SKM-1 treated with dmso at 0.1 percent for 144 hours (cell line): ENCODE results near the gene CHRM4.

Experiments
- DNase-seq: peaks from one replicate; lab custom pipeline; 2025; ENCODE audit not compliant: unreplicated experiment; lab: John Stamatoyannopoulos, UW

The CHRM4 gene

GRCh38 chr11:46404476-46405017 lies 13.0 kb upstream of the CHRM4 start:
- DNase-seq: no peak

GRCh38 chr11:46402957-46403902 lies 11.7 kb upstream of the CHRM4 start:
- DNase-seq: no peak

- DNase-seq: no peak
These were observed 6.0 kb upstream of the CHRM4 start for GRCh38 chr11:46397526-46397925.

GRCh38 chr11:46393759-46394158 lies 2.2 kb upstream of the CHRM4 start:
- DNase-seq: no peak

- no peak for DNase-seq
These were observed 1.6 kb upstream of the CHRM4 start for GRCh38 chr11:46393231-46393616.

GRCh38 chr11:46392421-46393230 lies 1.1 kb upstream of the CHRM4 start:
- peak; percentile 44 for DNase-seq

GRCh38 chr11:46391186-46391577 lies 394 bp downstream of the CHRM4 start:
- DNase-seq: no peak

- no peak for DNase-seq
These were observed 1.0 kb downstream of the CHRM4 start for GRCh38 chr11:46390331-46391171.

GRCh38 chr11:46389450-46390330 lies 1.9 kb downstream of the CHRM4 start:
- DNase-seq: peak; percentile 56

- no peak for DNase-seq
These were observed 2.7 kb downstream of the CHRM4 start for GRCh38 chr11:46388619-46389449.

- DNase-seq: no peak
These were observed 3.5 kb downstream of the CHRM4 start for GRCh38 chr11:46387919-46388618.

GRCh38 chr11:46387456-46387855 lies 4.1 kb downstream of the CHRM4 start:
- DNase-seq: no peak

GRCh38 chr11:46386674-46387073 lies 4.9 kb downstream of the CHRM4 start:
- DNase-seq: no peak

GRCh38 chr11:46386005-46386578 lies 5.5 kb downstream of the CHRM4 start:
- no peak for DNase-seq

- DNase-seq: no peak
These were observed 6.2 kb downstream of the CHRM4 start for GRCh38 chr11:46385169-46386004.

- DNase-seq: no peak
These were observed 7.4 kb downstream of the CHRM4 start for GRCh38 chr11:46383974-46384701.

GRCh38 chr11:46383404-46383758 lies 8.2 kb downstream of the CHRM4 start:
- DNase-seq: no peak
